Activated CD8-positive, alpha-beta T cell treated with anti-CD3 and anti-CD28 coated beads for 36 hours (primary cell): ENCODE data around the gene CEP350. TPM values are rescaled to one million over a fixed set of nuclear protein-coding genes. Genes with fewer than 3 reads are reported as not detected.

Experiments
- ATAC-seq: fragments of 200-7000 bp; cut with Tn5 transposase; one replicate; pipeline ENCODE4 v1.10.0; 2021; ENCODE audit warnings: mild to moderate bottlenecking, moderate library complexity
- CTCF ChIA-PET: fragments of 350-600 bp; sonication (Branson Sonifier 250); formaldehyde crosslinking; loops from one replicate; lab custom pipeline; 2021; ENCODE audit warnings: antibody characterized with exemption; lab: Charles Lee
- POLR2A ChIA-PET: fragments of 350-600 bp; sonication (Branson Sonifier 250); formaldehyde crosslinking; loops from one replicate; lab custom pipeline; 2021; ENCODE audit warnings: antibody characterized with exemption; lab: Charles Lee
- DNase-seq: peaks from one replicate; pipeline ENCODE4 v3.0.0-alpha.2; 2020
- H3K27ac Mint-ChIP-seq: one replicate; pipeline ENCODE4 v1.8.0; 2021; ENCODE audit warnings: mild to moderate bottlenecking, mixed read lengths
- H3K27me3 Mint-ChIP-seq: one replicate; pipeline ENCODE4 v1.8.0; 2021; ENCODE audit warnings: mixed read lengths
- H3K36me3 Mint-ChIP-seq: one replicate; pipeline ENCODE4 v1.8.0; 2021; ENCODE audit warnings: low read depth, mixed read lengths
- H3K4me1 Mint-ChIP-seq: one replicate; pipeline ENCODE4 v1.8.0; 2021; ENCODE audit warnings: low read depth, mixed read lengths
- H3K4me3 Mint-ChIP-seq: one replicate; pipeline ENCODE4 v1.8.0; 2021; ENCODE audit warnings: mild to moderate bottlenecking, moderate library complexity, mixed read lengths
- H3K9me3 Mint-ChIP-seq: one replicate; pipeline ENCODE4 v1.8.0; 2021; ENCODE audit warnings: mixed read lengths
- intact Hi-C: fragments of 100-400 bp; cut with micrococcal nuclease; formaldehyde crosslinking; loops from one replicate; pipeline ENCODE4 v1.10.0; 2022
- total RNA-seq, 2 experiments: library from RNA; stranded (reverse); gene quantifications; one replicate each; pipeline ENCODE4 v1.2.3, GENCODE V29; 2021
- TF ChIP-seq, protein P1 (sequence below): fragments of 200-600 bp; IDR thresholded peaks from one replicate; pipeline ENCODE4 v1.8.0; 2022; ENCODE audit warnings: antibody characterized with exemption, mild to moderate bottlenecking

CEP350 gene
- total RNA-seq, 2 experiments from 2014 or later: 38.9 to 42.3 TPM

DNA sequence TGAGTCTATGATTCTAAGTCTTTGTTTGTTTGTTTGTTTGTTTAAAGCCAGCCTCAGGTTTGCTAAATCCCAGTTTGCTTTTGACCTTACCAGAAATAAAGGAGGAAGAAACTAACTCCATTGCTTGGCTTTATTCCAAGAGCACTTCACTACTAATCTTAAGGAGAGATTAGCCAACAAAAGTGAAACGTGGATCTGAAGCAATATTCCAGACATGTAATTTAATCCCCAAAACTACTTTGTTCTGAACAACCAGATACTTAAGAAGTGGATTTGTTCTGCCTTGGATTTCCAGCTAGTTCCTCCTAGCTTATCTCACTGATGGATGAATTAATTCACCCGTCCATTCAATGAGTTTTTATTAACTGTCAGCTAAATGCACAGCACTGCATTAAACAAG is 15.9 kb upstream of the CEP350 start:
- no peak for DNase-seq
- Mint-ChIP-seq H3K36me3 (no peaks in the 10 kb centered on the region), H3K27ac (no peak overlapping the region), H3K27me3 (peaks cover 1% of the 10 kb centered on the region), H3K4me3 (no peak overlapping the region), H3K4me1 (no peaks in the 10 kb centered on the region), H3K9me3 (no peaks in the 10 kb centered on the region)
- POLR2A ChIA-PET: interaction anchor here (1.6 kb wide), 1 partner anchor 15 kb away, joined by 4 read pairs; the partner anchor contains the start of gene CEP350
- intact Hi-C loops: no loop called here
- no peak for ATAC-seq
- CTCF ChIA-PET: interaction anchor here (0.9 to 2.6 kb wide), 3 partner anchors 10 to 27 kb away, joined by 3 to 8 read pairs (median 3); partner anchors contain the start of gene CEP350
- TF ChIP-seq, protein P1, sequence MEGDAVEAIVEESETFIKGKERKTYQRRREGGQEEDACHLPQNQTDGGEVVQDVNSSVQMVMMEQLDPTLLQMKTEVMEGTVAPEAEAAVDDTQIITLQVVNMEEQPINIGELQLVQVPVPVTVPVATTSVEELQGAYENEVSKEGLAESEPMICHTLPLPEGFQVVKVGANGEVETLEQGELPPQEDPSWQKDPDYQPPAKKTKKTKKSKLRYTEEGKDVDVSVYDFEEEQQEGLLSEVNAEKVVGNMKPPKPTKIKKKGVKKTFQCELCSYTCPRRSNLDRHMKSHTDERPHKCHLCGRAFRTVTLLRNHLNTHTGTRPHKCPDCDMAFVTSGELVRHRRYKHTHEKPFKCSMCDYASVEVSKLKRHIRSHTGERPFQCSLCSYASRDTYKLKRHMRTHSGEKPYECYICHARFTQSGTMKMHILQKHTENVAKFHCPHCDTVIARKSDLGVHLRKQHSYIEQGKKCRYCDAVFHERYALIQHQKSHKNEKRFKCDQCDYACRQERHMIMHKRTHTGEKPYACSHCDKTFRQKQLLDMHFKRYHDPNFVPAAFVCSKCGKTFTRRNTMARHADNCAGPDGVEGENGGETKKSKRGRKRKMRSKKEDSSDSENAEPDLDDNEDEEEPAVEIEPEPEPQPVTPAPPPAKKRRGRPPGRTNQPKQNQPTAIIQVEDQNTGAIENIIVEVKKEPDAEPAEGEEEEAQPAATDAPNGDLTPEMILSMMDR: no peak

DNA sequence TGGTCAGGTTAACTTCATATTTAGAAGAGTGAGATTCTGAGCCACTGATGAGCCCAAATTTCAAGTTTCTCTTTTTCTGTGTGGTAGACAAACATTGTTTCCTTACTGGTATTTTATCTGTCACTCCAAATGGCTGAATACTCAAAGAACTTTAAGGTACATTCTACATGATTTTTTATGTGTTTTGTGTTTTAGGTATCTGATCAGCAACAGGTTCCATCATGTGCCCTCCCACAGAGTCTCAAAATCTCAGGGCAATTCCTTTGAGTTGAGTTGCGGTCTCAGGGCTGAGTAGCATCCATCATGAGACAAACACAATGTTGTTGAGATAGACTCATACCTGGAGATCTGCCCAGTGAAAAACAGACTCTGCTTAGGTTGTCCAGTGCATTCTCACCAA is 14.7 kb upstream of the CEP350 start:
- Mint-ChIP-seq H3K4me1 (no peaks in the 10 kb centered on the region), H3K27me3 (no peaks in the 10 kb centered on the region), H3K9me3 (no peaks in the 10 kb centered on the region), H3K4me3 (no peak overlapping the region), H3K36me3 (no peaks in the 10 kb centered on the region), H3K27ac (no peak overlapping the region)
- intact Hi-C loops: no loop called here
- CTCF ChIA-PET: interaction anchor here (1.2 to 2.6 kb wide), 2 partner anchors 8 to 14 kb away, joined by 3 to 8 read pairs; partner anchors contain the start of gene CEP350
- DNase-seq (no peak), ATAC-seq (no peak)
- TF ChIP-seq, protein P1: no peak
- POLR2A ChIA-PET: interaction anchor here (0.7 kb wide), 1 partner anchor 11 kb away, joined by 3 read pairs; no protein-coding TSS in a partner anchor

DNA sequence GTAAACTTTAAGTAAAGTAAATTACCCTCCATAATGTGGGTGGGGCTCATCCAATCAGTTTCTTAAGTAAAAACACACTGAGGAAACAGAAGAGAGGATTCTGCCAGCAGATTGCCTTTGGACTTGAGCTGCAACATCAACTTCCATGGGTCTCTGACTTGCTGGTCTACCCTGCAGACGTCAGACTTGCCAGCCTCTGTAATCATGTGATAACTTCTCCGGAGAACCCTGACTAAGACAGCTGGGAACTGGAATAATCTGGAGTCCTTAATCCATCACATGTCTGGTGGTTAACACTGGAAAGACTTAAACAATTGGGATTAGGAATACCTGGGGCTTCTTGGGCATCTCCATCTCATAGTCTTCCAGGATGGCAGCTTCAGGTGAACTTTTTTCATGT is 13.2 kb upstream of the CEP350 start:
- Mint-ChIP-seq H3K27ac (no peak overlapping the region), H3K4me3 (no peak overlapping the region), H3K4me1 (no peaks in the 10 kb centered on the region), H3K9me3 (no peaks in the 10 kb centered on the region), H3K27me3 (no peaks in the 10 kb centered on the region), H3K36me3 (no peaks in the 10 kb centered on the region)
- ChIA-PET CTCF (interaction anchor here (1.0 to 1.2 kb wide), 3 partner anchors 10 to 74 kb away, joined by 3 to 4 read pairs (median 3); no protein-coding TSS in a partner anchor), POLR2A (interaction anchor here (0.6 kb wide), 1 partner anchor 23 kb away, joined by 3 read pairs; no protein-coding TSS in a partner anchor)
- intact Hi-C loops: no loop called here
- TF ChIP-seq, protein P1: no peak
- ATAC-seq (no peak), DNase-seq (no peak)

DNA sequence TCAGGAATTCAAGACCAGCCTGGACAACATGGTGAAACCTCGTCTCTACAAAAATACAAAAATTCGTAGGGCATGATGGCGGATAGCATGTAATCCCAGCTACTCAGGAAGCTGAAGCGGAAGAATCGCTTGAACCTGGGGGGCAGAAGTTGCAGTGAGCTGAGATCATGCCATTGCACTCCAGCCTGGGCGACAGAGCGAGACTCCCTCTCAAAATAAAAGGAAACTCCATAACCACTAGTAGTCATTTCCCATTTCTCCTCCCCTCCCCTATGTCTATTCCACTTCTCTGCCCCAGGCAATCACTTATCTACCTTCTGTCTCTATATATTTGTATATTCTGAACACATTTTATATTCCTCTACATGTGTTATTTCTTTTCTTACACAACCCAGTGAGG is 4.0 kb upstream of the CEP350 start:
- Mint-ChIP-seq H3K4me3 (no peak overlapping the region), H3K9me3 (no peaks in the 10 kb centered on the region), H3K4me1 (peaks cover 17% of the 10 kb centered on the region), H3K36me3 (no peaks in the 10 kb centered on the region), H3K27me3 (no peaks in the 10 kb centered on the region), H3K27ac (no peak overlapping the region)
- no peak for DNase-seq
- ChIA-PET POLR2A (interaction anchor here (1.4 to 1.7 kb wide), 3 partner anchors 10 to 70 kb away, joined by 3 to 4 read pairs (median 3); no protein-coding TSS in a partner anchor), CTCF (interaction anchor here (0.6 to 1.4 kb wide), 2 partner anchors 74 to 141 kb away, joined by 3 read pairs; no protein-coding TSS in a partner anchor)
- TF ChIP-seq, protein P1: no peak
- intact Hi-C loops: no loop called here
- ATAC-seq: no peak
